Measurements from ENCODE around the gene SDK2. TPM values are rescaled to one million over a fixed set of nuclear protein-coding genes. Genes with fewer than 3 reads are reported as not detected.

SDK2 gene
- polyA plus RNA-seq, 2 donors = 0.29 to 0.55 TPM

DNA sequence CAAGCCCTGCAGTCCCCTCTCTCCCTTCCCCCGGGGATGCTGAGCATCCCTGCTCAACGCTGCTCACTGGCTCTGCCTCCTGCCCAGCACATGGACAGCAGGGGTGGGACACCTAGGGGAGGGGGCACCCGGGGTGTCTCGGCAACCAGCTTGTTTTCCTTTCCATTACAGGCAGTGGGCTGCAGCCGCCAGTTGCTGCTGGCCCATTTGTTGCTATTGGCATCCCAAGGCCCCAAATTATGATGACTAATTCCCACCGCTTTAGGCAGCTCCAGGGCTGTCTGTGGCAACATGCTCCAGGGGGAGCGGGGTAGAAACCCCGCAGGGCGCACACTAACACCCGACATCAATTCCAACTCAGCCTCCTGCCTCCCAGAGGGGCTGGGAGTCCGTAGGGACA, 4.9 kb downstream of the SDK2 start:
- Histone ChIP-seq H3K36me3 (ENCODE audit: control insufficient read depth in 2 of 2, insufficient read depth in 2 of 2, low read length in 1 of 2) (no peaks in the 10 kb centered on the region), H3K4me3 (ENCODE audit: low read depth in 1 of 2, low read length in 2 of 2) (no peak overlapping the region), H3K4me1 (ENCODE audit: control insufficient read depth in 2 of 2, insufficient read depth in 2 of 2, low read length in 1 of 2) (peaks cover under 1 to 6% of the 10 kb centered on the region in 2 donors), H3K27ac (ENCODE audit: low read depth in 2 of 2, low read length in 1 of 2) (no peak overlapping the region), H3K27me3 (ENCODE audit: control insufficient read depth in 1 of 2, insufficient read depth in 2 of 2, low read length in 2 of 2) (no peaks in the 10 kb centered on the region), H3K9me3 (ENCODE audit: control insufficient read depth in 2 of 2, insufficient read depth in 1 of 2, low read depth in 1 of 2, low read length in 1 of 2) (no peaks in the 10 kb centered on the region)
- 55 to 57% methylated on average over 11 of the region's 11 CpGs for WGBS, 2 donors

DNA sequence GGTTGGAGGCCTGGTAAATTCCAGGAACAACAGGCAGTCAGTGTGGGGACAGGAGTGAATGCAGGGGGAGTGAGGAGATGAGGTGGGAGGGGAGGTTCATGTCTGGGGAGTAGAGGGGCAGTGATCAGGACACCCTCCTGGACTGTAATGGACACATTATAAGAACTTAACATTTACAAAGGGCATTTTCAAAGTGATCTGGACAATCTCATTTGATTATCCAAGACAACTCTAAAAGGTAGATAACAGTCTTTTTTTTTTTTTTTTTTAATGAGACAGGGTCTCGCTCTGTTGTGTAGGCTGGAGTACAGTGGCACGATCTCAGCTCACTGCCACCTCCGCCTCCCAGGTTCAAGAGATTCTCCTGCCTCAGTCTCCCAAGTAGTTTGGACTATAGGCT, 5.7 kb downstream of the SDK2 start:
- Histone ChIP-seq H3K27ac (ENCODE audit: low read depth in 2 of 2, low read length in 1 of 2) (no peak overlapping the region), H3K4me3 (ENCODE audit: low read depth in 1 of 2, low read length in 2 of 2) (no peak overlapping the region), H3K36me3 (ENCODE audit: control insufficient read depth in 2 of 2, insufficient read depth in 2 of 2, low read length in 1 of 2) (no peaks in the 10 kb centered on the region), H3K4me1 (ENCODE audit: control insufficient read depth in 2 of 2, insufficient read depth in 2 of 2, low read length in 1 of 2) (peaks cover 0 to 5% of the 10 kb centered on the region in 2 donors), H3K27me3 (ENCODE audit: control insufficient read depth in 1 of 2, insufficient read depth in 2 of 2, low read length in 2 of 2) (no peaks in the 10 kb centered on the region), H3K9me3 (ENCODE audit: control insufficient read depth in 2 of 2, insufficient read depth in 1 of 2, low read depth in 1 of 2, low read length in 1 of 2) (no peaks in the 10 kb centered on the region)
- WGBS, 2 donors = 94 to 97% methylated on average over 3 of the region's 3 CpGs

DNA sequence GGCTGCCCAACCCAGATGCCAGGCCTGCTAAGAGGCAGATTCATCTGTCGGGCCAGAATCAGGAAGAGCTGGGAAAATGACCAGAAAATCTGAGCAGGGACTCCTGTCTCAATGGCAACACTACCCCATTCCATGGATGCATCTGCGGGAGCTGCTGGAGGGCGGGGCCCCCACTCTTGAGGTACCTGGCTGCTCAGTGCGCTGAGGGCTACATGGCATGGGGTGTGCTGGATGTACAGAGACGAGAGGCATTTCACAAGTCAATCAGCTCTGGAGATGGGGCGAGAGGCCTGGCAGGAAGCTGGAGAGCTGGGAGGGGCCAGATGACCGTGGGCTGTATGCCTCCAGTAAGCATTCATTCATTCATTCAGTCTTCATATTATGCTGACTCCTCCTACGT, 6.4 kb downstream of the SDK2 start:
- no peaks in the 10 kb centered on the region for H3K27me3 ChIP-seq (ENCODE audit: control insufficient read depth in 1 of 2, insufficient read depth in 2 of 2, low read length in 2 of 2)
- WGBS, 2 donors = 87% methylated on average over 8 of the region's 8 CpGs
- H3K36me3 ChIP-seq (ENCODE audit: control insufficient read depth in 2 of 2, insufficient read depth in 2 of 2, low read length in 1 of 2) = no peaks in the 10 kb centered on the region
- H3K27ac ChIP-seq (ENCODE audit: low read depth in 2 of 2, low read length in 1 of 2) = no peak overlapping the region
- H3K4me1 ChIP-seq (ENCODE audit: control insufficient read depth in 2 of 2, insufficient read depth in 2 of 2, low read length in 1 of 2) = no peaks in the 10 kb centered on the region
- no peak overlapping the region for H3K4me3 ChIP-seq (ENCODE audit: low read depth in 1 of 2, low read length in 2 of 2)
- no peaks in the 10 kb centered on the region for H3K9me3 ChIP-seq (ENCODE audit: control insufficient read depth in 2 of 2, insufficient read depth in 1 of 2, low read depth in 1 of 2, low read length in 1 of 2)

- H3K36me3 ChIP-seq (ENCODE audit: control insufficient read depth in 2 of 2, insufficient read depth in 2 of 2, low read length in 1 of 2) = no peaks in the 10 kb centered on the region
- no peaks in the 10 kb centered on the region for H3K4me1 ChIP-seq (ENCODE audit: control insufficient read depth in 2 of 2, insufficient read depth in 2 of 2, low read length in 1 of 2)
- H3K27ac ChIP-seq (ENCODE audit: low read depth in 2 of 2, low read length in 1 of 2) = no peak overlapping the region
- no peak overlapping the region for H3K4me3 ChIP-seq (ENCODE audit: low read depth in 1 of 2, low read length in 2 of 2)
- no peaks in the 10 kb centered on the region for H3K27me3 ChIP-seq (ENCODE audit: control insufficient read depth in 1 of 2, insufficient read depth in 2 of 2, low read length in 2 of 2)
- 87 to 90% methylated on average over 12 of the region's 12 CpGs for WGBS, 2 donors
- H3K9me3 ChIP-seq (ENCODE audit: control insufficient read depth in 2 of 2, insufficient read depth in 1 of 2, low read depth in 1 of 2, low read length in 1 of 2) = no peaks in the 10 kb centered on the region
These were observed 9.0 kb downstream of the SDK2 start for GRCh38 chr17:73635101-73635817.

- Histone ChIP-seq H3K27ac (ENCODE audit: low read depth in 2 of 2, low read length in 1 of 2) (no peak overlapping the region), H3K27me3 (ENCODE audit: control insufficient read depth in 1 of 2, insufficient read depth in 2 of 2, low read length in 2 of 2) (no peaks in the 10 kb centered on the region), H3K36me3 (ENCODE audit: control insufficient read depth in 2 of 2, insufficient read depth in 2 of 2, low read length in 1 of 2) (no peaks in the 10 kb centered on the region), H3K4me3 (ENCODE audit: low read depth in 1 of 2, low read length in 2 of 2) (no peak overlapping the region), H3K9me3 (ENCODE audit: control insufficient read depth in 2 of 2, insufficient read depth in 1 of 2, low read depth in 1 of 2, low read length in 1 of 2) (no peaks in the 10 kb centered on the region), H3K4me1 (ENCODE audit: control insufficient read depth in 2 of 2, insufficient read depth in 2 of 2, low read length in 1 of 2) (no peaks in the 10 kb centered on the region)
- 63 to 85% methylated on average over 5 of the region's 5 CpGs for WGBS, 2 donors
These were observed 9.6 kb downstream of the SDK2 start for GRCh38 chr17:73634629-73635028.

GRCh38 chr17:73633736-73634135, 10.5 kb downstream of the SDK2 start:
- Histone ChIP-seq H3K27me3 (ENCODE audit: control insufficient read depth in 1 of 2, insufficient read depth in 2 of 2, low read length in 2 of 2) (no peaks in the 10 kb centered on the region), H3K4me1 (ENCODE audit: control insufficient read depth in 2 of 2, insufficient read depth in 2 of 2, low read length in 1 of 2) (no peaks in the 10 kb centered on the region), H3K36me3 (ENCODE audit: control insufficient read depth in 2 of 2, insufficient read depth in 2 of 2, low read length in 1 of 2) (no peaks in the 10 kb centered on the region), H3K9me3 (ENCODE audit: control insufficient read depth in 2 of 2, insufficient read depth in 1 of 2, low read depth in 1 of 2, low read length in 1 of 2) (no peaks in the 10 kb centered on the region), H3K27ac (ENCODE audit: low read depth in 2 of 2, low read length in 1 of 2) (no peak overlapping the region), H3K4me3 (ENCODE audit: low read depth in 1 of 2, low read length in 2 of 2) (no peak overlapping the region)
- WGBS, 2 donors = 93% methylated on average over 8 of the region's 8 CpGs

DNA sequence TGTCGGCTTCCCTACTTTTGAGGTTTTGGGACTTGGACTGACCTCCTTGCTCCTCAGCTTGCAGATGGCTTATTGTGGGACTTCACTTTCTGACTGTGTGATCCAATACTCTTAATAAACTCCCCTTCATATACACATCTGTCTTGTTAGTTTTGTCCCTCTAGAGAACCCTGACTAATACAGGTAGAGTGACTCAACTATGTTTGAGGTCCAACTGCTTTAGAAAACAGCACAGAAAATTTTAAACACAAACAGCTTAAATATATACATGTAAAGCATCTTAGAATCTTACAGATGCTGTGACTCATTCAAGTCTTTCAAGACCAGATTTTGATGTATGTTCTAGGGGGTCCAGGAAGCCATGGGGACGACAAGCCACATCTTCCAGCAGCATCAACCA, 11.7 kb downstream of the SDK2 start:
- WGBS, 2 donors = 87 to 92% methylated on average over 2 of the region's 2 CpGs
- H3K27me3 ChIP-seq (ENCODE audit: control insufficient read depth in 1 of 2, insufficient read depth in 2 of 2, low read length in 2 of 2) = no peaks in the 10 kb centered on the region
- no peaks in the 10 kb centered on the region for H3K36me3 ChIP-seq (ENCODE audit: control insufficient read depth in 2 of 2, insufficient read depth in 2 of 2, low read length in 1 of 2)
- no peaks in the 10 kb centered on the region for H3K9me3 ChIP-seq (ENCODE audit: control insufficient read depth in 2 of 2, insufficient read depth in 1 of 2, low read depth in 1 of 2, low read length in 1 of 2)
- no peak overlapping the region for H3K27ac ChIP-seq (ENCODE audit: low read depth in 2 of 2, low read length in 1 of 2)
- H3K4me1 ChIP-seq (ENCODE audit: control insufficient read depth in 2 of 2, insufficient read depth in 2 of 2, low read length in 1 of 2) = no peaks in the 10 kb centered on the region
- H3K4me3 ChIP-seq (ENCODE audit: low read depth in 1 of 2, low read length in 2 of 2) = no peak overlapping the region

DNA sequence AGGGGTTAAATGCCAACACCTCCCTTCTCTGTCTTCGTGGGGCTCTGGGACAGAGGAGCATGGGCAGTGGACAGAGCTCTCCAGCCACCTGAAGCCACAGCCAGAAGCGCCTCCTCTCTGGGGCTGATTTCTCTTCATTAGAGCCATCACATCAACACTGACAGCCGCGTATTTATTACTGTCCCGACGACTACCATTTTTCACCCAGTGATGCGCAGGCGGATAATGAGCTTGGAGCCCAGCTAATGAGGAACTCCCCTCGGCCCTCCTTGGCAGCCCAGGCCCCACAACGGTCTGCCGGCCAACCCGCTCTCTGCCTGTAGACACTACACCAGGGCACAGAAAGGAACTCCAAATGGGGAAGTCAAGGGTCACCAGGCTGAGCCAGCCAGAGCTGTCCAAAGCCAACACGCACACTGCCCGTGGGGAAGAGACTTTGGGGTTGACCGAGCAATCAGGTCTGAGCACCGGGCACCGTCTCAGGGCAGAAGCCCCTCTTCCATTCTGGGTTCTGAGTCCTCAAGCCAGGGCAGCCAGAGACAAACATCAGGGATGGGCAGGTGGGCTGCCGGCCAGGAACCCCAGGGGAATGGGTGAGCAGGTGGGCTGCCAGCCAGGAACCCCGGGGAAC, 13.2 kb downstream of the SDK2 start:
- no peaks in the 10 kb centered on the region for H3K36me3 ChIP-seq (ENCODE audit: control insufficient read depth in 2 of 2, insufficient read depth in 2 of 2, low read length in 1 of 2)
- H3K4me3 ChIP-seq (ENCODE audit: low read depth in 1 of 2, low read length in 2 of 2) = no peak overlapping the region
- no peaks in the 10 kb centered on the region for H3K4me1 ChIP-seq (ENCODE audit: control insufficient read depth in 2 of 2, insufficient read depth in 2 of 2, low read length in 1 of 2)
- H3K27ac ChIP-seq (ENCODE audit: low read depth in 2 of 2, low read length in 1 of 2) = no peak overlapping the region
- no peaks in the 10 kb centered on the region for H3K27me3 ChIP-seq (ENCODE audit: control insufficient read depth in 1 of 2, insufficient read depth in 2 of 2, low read length in 2 of 2)
- H3K9me3 ChIP-seq (ENCODE audit: control insufficient read depth in 2 of 2, insufficient read depth in 1 of 2, low read depth in 1 of 2, low read length in 1 of 2) = no peaks in the 10 kb centered on the region
- WGBS, 2 donors = 85 to 86% methylated on average over 19 of the region's 19 CpGs

GRCh38 chr17:73630531-73630930, 13.7 kb downstream of the SDK2 start:
- Histone ChIP-seq H3K36me3 (ENCODE audit: control insufficient read depth in 2 of 2, insufficient read depth in 2 of 2, low read length in 1 of 2) (no peaks in the 10 kb centered on the region), H3K4me1 (ENCODE audit: control insufficient read depth in 2 of 2, insufficient read depth in 2 of 2, low read length in 1 of 2) (no peaks in the 10 kb centered on the region), H3K4me3 (ENCODE audit: low read depth in 1 of 2, low read length in 2 of 2) (no peak overlapping the region), H3K27me3 (ENCODE audit: control insufficient read depth in 1 of 2, insufficient read depth in 2 of 2, low read length in 2 of 2) (no peaks in the 10 kb centered on the region), H3K9me3 (ENCODE audit: control insufficient read depth in 2 of 2, insufficient read depth in 1 of 2, low read depth in 1 of 2, low read length in 1 of 2) (no peaks in the 10 kb centered on the region), H3K27ac (ENCODE audit: low read depth in 2 of 2, low read length in 1 of 2) (no peak overlapping the region)
- 79 to 84% methylated on average over 6 of the region's 6 CpGs for WGBS, 2 donors
